Endothelial cell of umbilical vein (primary cell): Measurements from ENCODE around the gene CDHR5.

Experiments used
- EZH2 ChIP-seq: IDR thresholded peaks from 2 replicates; pipeline ENCODE4 v1.6.1; 2012; ENCODE audit warnings: borderline replicate concordance, low read depth, mild to moderate bottlenecking, moderate library complexity, low read length, inconsistent platforms; ENCODE audit not compliant: severe bottlenecking
- FOS ChIP-seq: IDR thresholded peaks from 2 replicates; pipeline ENCODE4 v1.6.1; 2011; ENCODE audit warnings: mild to moderate bottlenecking, low read length, moderate library complexity, borderline replicate concordance; ENCODE audit not compliant: insufficient read depth
- JUN ChIP-seq: IDR thresholded peaks from 2 replicates; pipeline ENCODE4 v1.6.1; 2011; ENCODE audit warnings: borderline replicate concordance, low read depth; ENCODE audit not compliant: insufficient read length, insufficient read depth
- MYC ChIP-seq: IDR thresholded peaks from one replicate; pipeline ENCODE4 v1.6.1; 2011; ENCODE audit warnings: mild to moderate bottlenecking, low read depth, low read length
- POLR2A ChIP-seq: IDR thresholded peaks from 2 replicates; pipeline ENCODE4 v1.6.1; 2012; ENCODE audit warnings: low read depth, mild to moderate bottlenecking, control low read depth, low read length
- POLR2AphosphoS5 ChIP-seq: IDR thresholded peaks from 2 replicates; pipeline ENCODE4 v1.6.1; 2012; ENCODE audit warnings: low read depth, mild to moderate bottlenecking, control low read depth, low read length, moderate library complexity; ENCODE audit not compliant: insufficient read depth
- TF ChIP-seq, protein P1 (sequence below), 2 donors: IDR thresholded peaks; 1 replicate in 1 of 2; 2 replicates in 1 of 2; pipeline ENCODE4 v1.5.1; 2011; ENCODE audit warnings: low read length in 2 of 2, mild to moderate bottlenecking in 2 of 2, moderate library complexity in 2 of 2, control low read depth in 1 of 2, inconsistent platforms in 1 of 2, low read depth in 1 of 2; ENCODE audit not compliant: insufficient read depth in 1 of 2; ENCODE audit errors: extremely low read depth in 1 of 2

DNA sequence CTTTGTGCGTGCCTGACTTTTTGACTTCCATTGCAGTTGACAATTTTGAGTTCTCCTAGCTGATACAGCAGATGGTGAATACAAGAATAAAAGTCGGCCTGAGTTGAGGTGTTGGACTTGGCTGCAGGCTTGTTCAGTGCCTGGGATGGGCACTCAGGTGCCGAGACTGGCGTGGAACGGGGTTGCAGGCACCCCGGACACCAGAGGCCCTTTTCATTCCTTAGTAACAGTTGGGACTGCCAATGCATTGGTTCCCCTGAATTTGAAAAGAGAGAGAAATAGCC, 47.2 kb downstream of the CDHR5 start:
- TF ChIP-seq, protein P1, sequence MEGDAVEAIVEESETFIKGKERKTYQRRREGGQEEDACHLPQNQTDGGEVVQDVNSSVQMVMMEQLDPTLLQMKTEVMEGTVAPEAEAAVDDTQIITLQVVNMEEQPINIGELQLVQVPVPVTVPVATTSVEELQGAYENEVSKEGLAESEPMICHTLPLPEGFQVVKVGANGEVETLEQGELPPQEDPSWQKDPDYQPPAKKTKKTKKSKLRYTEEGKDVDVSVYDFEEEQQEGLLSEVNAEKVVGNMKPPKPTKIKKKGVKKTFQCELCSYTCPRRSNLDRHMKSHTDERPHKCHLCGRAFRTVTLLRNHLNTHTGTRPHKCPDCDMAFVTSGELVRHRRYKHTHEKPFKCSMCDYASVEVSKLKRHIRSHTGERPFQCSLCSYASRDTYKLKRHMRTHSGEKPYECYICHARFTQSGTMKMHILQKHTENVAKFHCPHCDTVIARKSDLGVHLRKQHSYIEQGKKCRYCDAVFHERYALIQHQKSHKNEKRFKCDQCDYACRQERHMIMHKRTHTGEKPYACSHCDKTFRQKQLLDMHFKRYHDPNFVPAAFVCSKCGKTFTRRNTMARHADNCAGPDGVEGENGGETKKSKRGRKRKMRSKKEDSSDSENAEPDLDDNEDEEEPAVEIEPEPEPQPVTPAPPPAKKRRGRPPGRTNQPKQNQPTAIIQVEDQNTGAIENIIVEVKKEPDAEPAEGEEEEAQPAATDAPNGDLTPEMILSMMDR (IDR thresholded peaks at IDR 0.05; ENCODE audit: extremely low read depth in 1 of 2, insufficient read depth in 1 of 2, low read depth in 1 of 2, low read length in 2 of 2): no peak
- TF ChIP-seq JUN (no peak), MYC (no peak), POLR2A (no peak), EZH2 (no peak), FOS (no peak), POLR2AphosphoS5 (no peak)
